H1 (cell line): Measurements from ENCODE around the gene CNOT10. TPM values are rescaled to one million over a fixed set of nuclear protein-coding genes. Genes with fewer than 3 reads are reported as not detected.

Experiments used
- CTCF ChIA-PET: fragments of 300-600 bp; sonication (Branson Sonifier 250); formaldehyde crosslinking; loops from one replicate; lab custom pipeline; 2021; ENCODE audit not compliant: partially characterized antibody; lab: Charles Lee
- POLR2A ChIA-PET: fragments of 300-600 bp; sonication (Branson Sonifier 250); formaldehyde crosslinking; loops from one replicate; lab custom pipeline; 2021; ENCODE audit warnings: inconsistent platforms; ENCODE audit not compliant: partially characterized antibody; lab: Charles Lee
- DNase-seq, 2 experiments: peaks; one replicate each; pipeline versions ENCODE4 v3.0.0 to v3.0.0-alpha.2; 2010 to 2022; ENCODE audit warnings: low spot score in 2 of 2, low read depth in 1 of 2, mixed read lengths in 1 of 2
- FAIRE-seq: peaks from 2 replicates; lab custom pipeline; 2011; peaks lifted over from hg19 to GRCh38; lab: Jason Lieb, UNC
- H2AFZ ChIP-seq: 2 replicates; pipeline ENCODE4 v1.8.1; 2012; ENCODE audit warnings: low read length, inconsistent platforms
- H2AK5ac ChIP-seq: 2 replicates; pipeline ENCODE4 v1.6.1; 2013; ENCODE audit warnings: low read depth, low read length
- H2BK120ac ChIP-seq: replicated peaks from 2 replicates; pipeline ENCODE3; 2013; ENCODE audit warnings: low read depth, low read length, inconsistent platforms
- H2BK12ac ChIP-seq: 2 replicates; pipeline ENCODE4 v1.6.1; 2013; ENCODE audit warnings: low read depth, low read length
- H2BK15ac ChIP-seq: 2 replicates; pipeline ENCODE4 v1.6.1; 2013; ENCODE audit warnings: low read length
- H2BK20ac ChIP-seq: 2 replicates; pipeline ENCODE4 v1.6.1; 2013; ENCODE audit warnings: low read length
- H2BK5ac ChIP-seq: 2 replicates; pipeline ENCODE4 v1.6.1; 2013; ENCODE audit warnings: low read depth, low read length
- H3K14ac ChIP-seq: 2 replicates; pipeline ENCODE4 v1.6.1; 2013; ENCODE audit warnings: inconsistent platforms; ENCODE audit not compliant: insufficient read length
- H3K18ac ChIP-seq: 2 replicates; pipeline ENCODE4 v1.6.1; 2013; ENCODE audit warnings: low read length; ENCODE audit errors: extremely low read depth
- H3K23ac ChIP-seq: 2 replicates; pipeline ENCODE4 v1.6.1; 2013; ENCODE audit warnings: inconsistent platforms; ENCODE audit not compliant: insufficient read length
- H3K23me2 ChIP-seq: 2 replicates; pipeline ENCODE4 v1.6.1; 2013; ENCODE audit warnings: low read depth, low read length
- H3K27ac ChIP-seq: 2 replicates; pipeline ENCODE4 v1.6.1; 2011; ENCODE audit warnings: low read depth, low read length, inconsistent platforms
- H3K27me3 ChIP-seq, 4 experiments: replicated peaks in 1 of 4; 1 replicate in 1 of 4; 2 replicates in 3 of 4; pipeline versions ENCODE4 v1.6.1 to v1.8.1; 2011 to 2013; ENCODE audit warnings: low read length in 3 of 4, mild to moderate bottlenecking in 3 of 4, inconsistent platforms in 2 of 4, mixed read lengths in 2 of 4, moderate library complexity in 1 of 4; ENCODE audit not compliant: control insufficient read depth in 3 of 4, insufficient read depth in 3 of 4; ENCODE audit errors: extremely low read depth in 1 of 4
- H3K36me3 ChIP-seq, 4 experiments: 2 replicates each; pipeline versions ENCODE4 v1.6.1 to v1.8.1; 2011 to 2013; ENCODE audit warnings: mild to moderate bottlenecking in 4 of 4, low read length in 3 of 4, moderate library complexity in 2 of 4, control low read depth in 1 of 4, inconsistent platforms in 1 of 4; ENCODE audit not compliant: insufficient read depth in 4 of 4, control insufficient read depth in 2 of 4
- H3K4ac ChIP-seq: replicated peaks from 2 replicates; pipeline ENCODE3; 2013; ENCODE audit warnings: low read length, low read depth, mixed read lengths, inconsistent platforms; ENCODE audit not compliant: insufficient read length
- H3K4me1 ChIP-seq, 4 experiments: replicated peaks in 1 of 4; 1 replicate in 1 of 4; 2 replicates in 3 of 4; pipeline versions ENCODE4 v1.6.1 to v1.8.1; 2011 to 2013; ENCODE audit warnings: low read length in 3 of 4, inconsistent platforms in 2 of 4, mixed read lengths in 1 of 4; ENCODE audit not compliant: insufficient read depth in 4 of 4, control insufficient read depth in 3 of 4
- H3K4me2 ChIP-seq, 2 experiments: 2 replicates each; pipeline versions ENCODE4 v1.6.1 to v1.8.1; 2011 to 2013; ENCODE audit warnings: low read depth in 2 of 2, low read length in 2 of 2, control low read depth in 1 of 2, inconsistent platforms in 1 of 2, mild to moderate bottlenecking in 1 of 2; ENCODE audit not compliant: insufficient read depth in 1 of 2
- H3K4me3 ChIP-seq, 4 experiments: fragments of 200-600, 300-600 bp in 1 of 4; sonication (generic), shearing (Covaris generic), sonication (Bioruptor Twin) in 1 of 4; 2 replicates each; pipeline versions ENCODE4 v1.5.1 to v1.8.1; 2011 to 2016; ENCODE audit warnings: low read length in 4 of 4, low read depth in 3 of 4, control low read depth in 2 of 4, inconsistent platforms in 2 of 4, mild to moderate bottlenecking in 2 of 4, mixed read lengths in 1 of 4, moderate library complexity in 1 of 4; ENCODE audit not compliant: insufficient read depth in 2 of 4; ENCODE audit errors: extremely low read depth in 1 of 4
- H3K56ac ChIP-seq: replicated peaks from 2 replicates; pipeline ENCODE3; 2013; ENCODE audit warnings: low read depth, mild to moderate bottlenecking, mixed read lengths, low read length, inconsistent platforms; ENCODE audit not compliant: insufficient read length
- H3K79me1 ChIP-seq: 2 replicates; pipeline ENCODE4 v1.6.1; 2013; ENCODE audit warnings: low read depth, low read length, control low read depth
- H3K79me2 ChIP-seq, 2 experiments: 2 replicates each; pipeline versions ENCODE4 v1.6.1 to v1.8.1; 2012 to 2013; ENCODE audit warnings: low read length in 2 of 2, mild to moderate bottlenecking in 2 of 2, inconsistent platforms in 1 of 2; ENCODE audit not compliant: insufficient read depth in 2 of 2, control insufficient read depth in 1 of 2
- H3K9ac ChIP-seq, 4 experiments: replicated peaks in 1 of 4; 1 replicate in 1 of 4; 2 replicates in 3 of 4; pipeline versions ENCODE4 v1.6.1 to v1.8.1; 2011 to 2013; ENCODE audit warnings: low read depth in 3 of 4, low read length in 3 of 4, control low read depth in 2 of 4, mild to moderate bottlenecking in 2 of 4, moderate library complexity in 2 of 4, inconsistent platforms in 1 of 4; ENCODE audit errors: extremely low read depth in 1 of 4
- H3K9me3 ChIP-seq, 2 experiments: 2 replicates each; pipeline versions ENCODE4 v1.6.1 to v1.8.1; 2012 to 2013; ENCODE audit warnings: mild to moderate bottlenecking in 2 of 2, moderate library complexity in 2 of 2, control low read depth in 1 of 2, inconsistent platforms in 1 of 2, low read depth in 1 of 2, low read length in 1 of 2, mixed read lengths in 1 of 2; ENCODE audit not compliant: insufficient read depth in 2 of 2
- H4K20me1 ChIP-seq, 2 experiments: replicated peaks in 1 of 2; 2 replicates each; pipeline versions ENCODE3 to v1.8.1; 2011 to 2013; ENCODE audit warnings: inconsistent platforms in 2 of 2, low read length in 2 of 2, mild to moderate bottlenecking in 1 of 2; ENCODE audit not compliant: insufficient read depth in 2 of 2, control insufficient read depth in 1 of 2
- H4K5ac ChIP-seq: 2 replicates; pipeline ENCODE4 v1.6.1; 2013; ENCODE audit warnings: low read length, low read depth, mixed read lengths, inconsistent platforms; ENCODE audit not compliant: insufficient read length
- H4K8ac ChIP-seq: 2 replicates; pipeline ENCODE4 v1.8.0; 2013; ENCODE audit warnings: mild to moderate bottlenecking, moderate library complexity, low read length, inconsistent platforms; ENCODE audit not compliant: insufficient read depth; ENCODE audit errors: extremely low read depth
- H4K91ac ChIP-seq: replicated peaks from 2 replicates; pipeline ENCODE3; 2013; ENCODE audit warnings: low read length, mixed read lengths, inconsistent platforms; ENCODE audit not compliant: insufficient read length
- GABPA ChIP-seq: IDR thresholded peaks from 2 replicates; pipeline ENCODE4 v1.6.1; 2011; ENCODE audit warnings: mild to moderate bottlenecking, low read length, moderate library complexity, borderline replicate concordance; ENCODE audit not compliant: insufficient read depth
- WGBS, 2 experiments: shearing (Covaris generic) in 1 of 2; methylation state at CpG; one replicate each; pipeline versions ENCODE4 v1.1.6 to v1.1.7; 2013 to 2015; ENCODE audit warnings: low lambda C conversion rate in 2 of 2, mixed read lengths in 2 of 2, inconsistent platforms in 1 of 2, low coverage in 1 of 2, missing lambda C conversion rate in 1 of 2; ENCODE audit not compliant: insufficient replicate concordance in 2 of 2, insufficient coverage in 1 of 2, insufficient read length in 1 of 2; ENCODE audit errors: extremely low coverage in 1 of 2, missing lambda C conversion rate in 1 of 2; 5-methylcytosine and 5-hydroxymethylcytosine counted together
- polyA plus RNA-seq, 7 experiments: library from polyadenylated mRNA; depleted of rRNA in 3 of 7; stranded (reverse) in 5 of 7; unstranded in 2 of 7; fragments of >200 nt in 5 of 7; fragments of 200-250 nt in 2 of 7; gene quantifications; 1 replicate in 5 of 7; 2 replicates in 1 of 7; 4 replicates in 1 of 7; pipeline versions ENCODE4 v1.2.1 to v1.2.3, GENCODE V29; 2011 to 2013; ENCODE audit warnings: missing spikeins in 2 of 7, mixed read lengths in 2 of 7
- total RNA-seq: library from RNA; stranded (reverse); fragmentation: NEBNext Ultra II Directional; extraction: Animal tissue kit (Norgen Biotek cat#: 25700); gene quantifications from 2 replicates; pipeline ENCODE4 v1.2.1, GENCODE V29; 2021

CNOT10 gene
- total and polyA plus RNA-seq, 2 of the 8 experiments (the other 6 are each of a cell fraction or from before 2014, with no cell fraction given), result 39.9 to 55.9 TPM

- Histone ChIP-seq H2BK5ac (peak overlapping the region; percentile 100), H3K23ac (no peak overlapping the region), H2BK12ac (peak overlapping the region; percentile 100), H4K8ac (peak overlapping the region; percentile 98), H3K23me2 (peaks cover 4% of the 10 kb centered on the region; the same call in 1 of the 2 replicates), H3K4me1 (peaks cover 16 to 31% (median 22%) of the 10 kb centered on the region in 4 experiments; a peak in 6 of 7 replicates), H2AK5ac (peak overlapping the region; percentile 100), H4K20me1 (no peaks in the 10 kb centered on the region), H3K27ac (peak overlapping the region; percentile 94), H3K4me3 (peak overlapping the region; percentile 45 to 65 (median 51)), H3K27me3 (no peaks in the 10 kb centered on the region), H2BK120ac (peak overlapping the region; percentile 100), H2BK15ac (peak overlapping the region; percentile 67), H3K4ac (peak overlapping the region; percentile 94), H4K91ac (peak overlapping the region; percentile 100), H3K36me3 (peaks cover 0 to 2% (median 0%) of the 10 kb centered on the region in 4 experiments; a peak in 1 of 8 replicates), H3K18ac (peak overlapping the region; percentile 99), H3K9me3 (no peaks in the 10 kb centered on the region), H3K79me2 (peaks cover 0 to 22% of the 10 kb centered on the region in 2 experiments; a peak in 3 of 4 replicates), H3K4me2 (peak overlapping the region; percentile 79 to 98), H2AFZ (no peak overlapping the region), H4K5ac (peak overlapping the region; percentile 99), H3K14ac (no peak overlapping the region), H2BK20ac (peak overlapping the region; percentile 77; the same call in 1 of the 2 replicates), H3K9ac (peak overlapping the region in 3 of 4 experiments; percentile 70 to 88 (median 77); a peak in 6 of 7 replicates), H3K56ac (peak overlapping the region; percentile 98), H3K79me1 (no peaks in the 10 kb centered on the region; the same call in 1 of the 2 replicates)
- FAIRE-seq (no peak), DNase-seq (peak; percentile 86 to 94)
- ChIA-PET POLR2A (interaction anchor here (0.6 to 11.7 kb wide), 35 partner anchors 9 to 211 kb away, joined by 3 to 230 read pairs (median 5); partner anchors contain the start of genes CNOT10, DYNC1LI1 and TRIM71), CTCF (interaction anchor here (0.7 to 3.8 kb wide), 27 partner anchors 10 to 166 kb away, joined by 3 to 25 read pairs (median 3); no protein-coding TSS in a partner anchor)
- WGBS, 2 experiments, result 2% methylated on average over 38 of the region's 59 CpGs; no CpG with 5 or more reads in 1 of the 2 experiments
- no peak for TF ChIP-seq GABPA
These were observed 96.4 kb downstream of the CNOT10 start for GRCh38 chr3:32781211-32781968.
